ENCODE data around the gene AMPD3. TPM values are rescaled to one million over a fixed set of nuclear protein-coding genes. Genes with fewer than 3 reads are reported as not detected.

AMPD3 gene
- total RNA-seq, 1 donor from 2014 or later, result 3.4 TPM

GRCh38 chr11:10499452-10499851 is 44.4 kb downstream of the AMPD3 start:
- intact Hi-C loops (cut with DNase I), result no loop called here
- DNase-seq (ENCODE audit: low spot score), result no peak

DNA sequence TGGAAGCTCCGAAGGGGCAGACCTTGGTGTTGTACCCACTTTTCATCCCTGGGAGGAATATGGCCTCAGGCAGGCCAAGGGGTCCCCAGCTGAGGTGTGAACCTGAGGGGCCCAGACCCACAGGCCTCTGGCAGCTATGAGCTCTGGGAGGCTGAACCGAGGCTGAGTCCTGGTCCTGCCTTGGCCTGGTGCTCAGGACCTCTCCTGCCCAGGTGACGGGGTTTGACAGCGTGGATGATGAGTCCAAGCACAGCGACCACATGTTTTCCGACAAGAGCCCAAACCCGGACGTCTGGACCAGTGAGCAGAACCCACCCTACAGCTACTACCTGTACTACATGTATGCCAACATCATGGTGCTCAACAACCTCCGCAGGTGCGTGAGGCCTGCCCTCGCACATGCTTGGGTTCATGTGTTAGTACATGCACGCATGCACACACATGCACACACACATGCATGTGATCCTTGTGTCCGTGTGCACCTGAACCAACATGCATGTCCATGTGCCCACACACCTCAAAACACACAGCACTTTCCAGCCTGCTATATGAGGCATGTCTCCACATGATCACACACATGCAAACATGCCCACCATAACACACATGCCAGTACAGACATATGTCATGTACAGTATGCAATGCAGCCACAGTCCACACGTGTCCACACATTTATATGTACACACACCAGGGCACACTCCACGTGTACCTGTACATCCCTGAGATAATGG is 45.0 kb downstream of the AMPD3 start:
- no peak for DNase-seq (ENCODE audit: low spot score)

DNA sequence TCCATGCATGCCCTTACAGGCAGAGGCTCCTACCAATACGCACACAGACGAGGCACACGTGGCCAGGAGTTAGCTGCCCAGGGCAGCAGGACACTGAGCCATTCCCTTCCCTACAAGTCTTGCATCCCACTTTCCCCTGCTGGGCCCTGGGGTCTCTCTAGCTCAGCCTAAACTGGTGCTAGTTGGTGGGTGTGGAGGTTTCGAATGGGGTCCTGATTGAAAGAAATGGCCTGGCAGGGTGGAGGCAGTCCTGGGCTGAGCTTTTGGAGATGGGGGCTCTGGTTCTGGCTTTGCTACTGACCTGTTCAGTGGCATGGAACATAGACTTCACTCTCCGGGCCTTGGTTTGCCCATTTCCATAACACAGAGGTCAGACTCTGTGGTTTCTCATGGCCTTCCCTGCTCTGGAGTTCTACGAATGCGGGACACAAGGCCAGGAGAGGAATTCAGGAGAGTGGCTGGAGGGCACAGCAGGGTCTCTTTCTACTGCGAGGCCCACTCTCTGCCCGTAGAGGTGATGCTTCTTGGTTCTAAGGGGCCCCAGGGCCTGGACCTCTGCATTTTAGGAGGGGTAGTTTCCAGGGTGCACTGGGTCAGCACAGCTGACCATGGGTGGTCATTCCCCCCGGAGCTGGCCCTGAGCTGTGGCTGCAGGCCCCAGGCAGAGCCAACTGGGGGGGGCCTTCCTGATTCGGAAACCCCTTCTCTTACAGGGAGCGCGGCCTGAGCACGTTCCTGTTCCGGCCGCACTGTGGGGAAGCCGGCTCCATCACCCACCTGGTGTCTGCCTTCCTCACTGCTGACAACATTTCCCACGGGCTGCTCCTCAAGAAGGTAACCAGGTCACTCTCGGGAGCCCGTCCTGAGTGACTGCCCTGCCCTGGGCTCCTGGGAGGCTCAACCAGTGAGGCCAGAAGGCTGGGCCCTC is 46.0 kb downstream of the AMPD3 start:
- no peak for DNase-seq (ENCODE audit: low spot score)
- intact Hi-C loops (cut with DNase I), result no loop called here

More for the DNA sequence above, 45.0 kb downstream of the AMPD3 start:
- intact Hi-C loops (cut with DNase I), result no loop called here

DNA sequence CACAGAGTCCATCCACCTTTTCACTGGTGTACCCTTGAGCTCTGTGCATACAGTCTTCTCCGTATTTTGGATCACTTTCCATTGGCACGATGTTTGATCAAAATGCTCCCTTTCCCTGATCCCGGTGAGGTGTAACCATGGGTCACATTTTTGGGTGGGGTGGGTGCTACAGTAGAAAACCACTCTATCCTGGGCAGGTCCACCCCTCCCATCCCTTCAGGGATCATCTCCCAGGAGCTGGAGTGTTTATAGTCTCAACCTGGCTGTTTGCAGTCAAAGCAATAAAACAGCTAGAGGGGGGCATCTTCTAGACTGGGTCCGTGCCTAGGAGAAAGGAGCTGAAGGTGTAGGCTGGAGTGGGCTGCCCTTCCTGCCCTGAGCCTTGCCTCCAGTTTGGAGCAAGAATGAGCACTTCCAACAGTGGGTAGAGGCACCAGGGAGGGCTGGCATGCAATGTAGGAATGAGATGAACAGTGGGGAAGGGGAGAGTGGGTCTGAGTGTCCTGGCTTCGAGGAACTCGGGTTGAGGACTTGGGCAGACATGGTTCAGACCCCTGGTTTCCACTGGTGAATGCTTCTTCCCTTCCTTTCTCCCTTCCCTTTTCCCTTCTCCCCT is 47.1 kb downstream of the AMPD3 start:
- no peak for DNase-seq (ENCODE audit: low spot score)
- intact Hi-C loops (cut with DNase I), result no loop called here

DNA sequence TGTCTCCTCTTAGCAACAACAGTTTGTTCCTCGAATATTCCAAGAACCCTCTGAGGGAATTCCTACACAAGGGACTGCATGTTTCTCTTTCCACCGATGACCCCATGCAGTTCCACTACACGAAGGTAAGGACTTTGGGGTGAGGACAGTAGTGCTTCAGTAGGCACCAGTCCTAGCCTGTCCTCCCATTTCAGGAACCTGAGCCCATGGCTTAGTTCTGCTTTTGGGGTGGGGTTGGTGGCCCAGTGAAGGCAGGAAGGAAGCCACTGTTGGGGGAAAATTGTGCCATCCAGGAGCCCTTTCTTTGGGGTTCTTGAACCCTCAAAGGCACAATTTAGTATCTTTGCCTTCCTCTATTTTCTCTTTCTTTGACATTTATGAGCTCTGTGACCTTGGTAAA is 47.7 kb downstream of the AMPD3 start:
- no peak for DNase-seq (ENCODE audit: low spot score)
- intact Hi-C loops (cut with DNase I), result no loop called here

- no peak for DNase-seq (ENCODE audit: low spot score)
- intact Hi-C loops (cut with DNase I), result no loop called here
Observed at GRCh38 chr11:10503221-10503620, 48.2 kb downstream of the AMPD3 start.

DNA sequence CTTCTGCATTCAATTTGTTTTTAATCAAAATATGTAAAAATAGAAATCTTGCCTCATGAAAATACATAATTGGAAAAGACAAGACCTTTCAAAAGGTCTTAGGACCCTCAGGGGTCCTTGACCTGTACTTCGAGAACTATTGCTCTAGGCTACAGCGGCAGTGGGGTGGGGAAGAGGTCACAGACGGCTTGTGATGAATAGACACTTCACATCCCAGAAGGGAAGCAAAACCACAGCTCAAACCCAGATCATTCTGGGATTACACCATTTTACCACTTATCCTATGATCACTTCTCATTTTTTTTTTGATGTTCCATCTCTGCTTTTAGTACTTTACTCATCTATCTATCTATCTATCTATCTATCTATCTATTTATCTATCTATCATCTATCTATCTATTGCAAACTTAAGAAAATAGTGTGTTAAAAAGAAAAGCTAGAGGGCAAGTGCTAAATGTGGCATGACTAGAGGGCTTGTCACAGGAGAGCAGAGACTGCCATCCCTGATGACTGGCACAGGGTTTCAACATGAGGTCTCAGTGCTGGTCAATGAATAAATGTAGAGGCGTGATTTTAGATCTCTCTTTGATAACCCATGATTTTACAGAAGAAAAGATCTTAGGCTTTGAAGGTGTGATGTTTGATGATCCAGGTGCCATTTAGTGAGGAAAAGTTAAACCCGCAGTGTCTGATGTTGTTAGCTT is 48.9 kb downstream of the AMPD3 start:
- intact Hi-C loops (cut with DNase I), result no loop called here
- DNase-seq (ENCODE audit: low spot score), result no peak

DNA sequence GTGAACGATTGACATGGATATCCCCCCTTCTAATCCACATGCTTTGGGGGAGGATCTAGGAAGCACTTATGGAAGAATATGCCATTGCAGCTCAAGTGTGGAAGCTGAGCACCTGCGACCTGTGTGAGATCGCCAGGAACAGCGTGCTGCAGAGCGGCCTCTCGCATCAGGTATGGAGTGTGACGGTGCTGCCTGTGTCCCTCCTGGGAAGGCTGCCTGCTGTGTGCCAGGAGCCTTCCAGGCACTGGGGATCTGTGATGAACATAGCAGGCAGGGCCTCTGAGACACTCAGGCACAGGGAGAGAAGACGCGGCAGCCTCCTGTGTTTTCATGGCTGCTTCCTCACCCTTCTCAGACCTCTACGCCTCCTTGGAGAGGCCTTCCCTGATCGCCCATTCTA is 49.4 kb downstream of the AMPD3 start:
- intact Hi-C loops (cut with DNase I), result no loop called here
- DNase-seq (ENCODE audit: low spot score), result no peak

DNA sequence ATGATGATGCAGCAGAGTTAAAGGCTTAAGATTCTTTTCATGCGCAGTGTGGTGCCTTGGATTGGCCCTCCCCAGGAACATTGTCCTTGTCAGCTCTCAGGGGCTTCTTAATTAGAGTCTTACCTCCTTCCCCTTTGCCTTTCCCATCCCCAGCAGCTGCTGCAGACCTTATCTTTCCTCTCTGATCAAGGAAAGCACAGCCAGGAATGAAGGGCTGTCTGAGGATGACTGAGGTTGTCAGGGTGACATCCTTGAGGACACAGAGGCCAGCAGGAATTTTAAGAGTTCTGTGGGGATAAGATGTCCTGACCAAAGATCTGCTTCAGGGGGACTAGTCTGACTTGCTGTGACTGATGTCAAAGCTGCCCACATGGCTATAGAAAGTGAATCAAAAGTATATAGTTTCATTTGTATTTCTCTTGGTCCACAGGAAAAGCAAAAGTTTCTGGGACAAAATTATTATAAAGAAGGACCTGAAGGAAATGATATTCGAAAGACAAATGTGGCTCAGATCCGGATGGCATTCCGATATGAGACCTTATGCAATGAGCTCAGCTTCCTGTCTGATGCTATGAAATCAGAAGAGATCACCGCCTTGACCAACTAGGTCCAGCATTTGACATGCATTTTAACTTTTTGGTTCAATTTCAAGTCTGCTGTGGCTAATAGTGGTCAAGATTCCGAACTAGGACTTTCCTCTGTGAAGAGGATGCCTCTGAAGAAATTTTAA is 50.4 kb downstream of the AMPD3 start:
- no peak for DNase-seq (ENCODE audit: low spot score)
- intact Hi-C loops (cut with DNase I), result no loop called here

- intact Hi-C loops (cut with DNase I), result no loop called here
- DNase-seq (ENCODE audit: low spot score), result no peak
Observed at GRCh38 chr11:10506008-10506370, 50.9 kb downstream of the AMPD3 start.

- intact Hi-C loops (cut with DNase I), result loop anchor here (5.0 kb wide), 2 partner anchors 104 to 226 kb away; no protein-coding TSS in a partner anchor
Observed at GRCh38 chr11:10511181-10511621, 56.1 kb downstream of the AMPD3 start.

GRCh38 chr11:10514202-10514601 is 59.1 kb downstream of the AMPD3 start:
- no peak for DNase-seq (ENCODE audit: low spot score)
- intact Hi-C loops (cut with DNase I), result loop anchor here (5.0 kb wide), 2 partner anchors 107 to 223 kb away; no protein-coding TSS in a partner anchor

More at GRCh38 chr11:10511181-10511621, 56.1 kb downstream of the AMPD3 start:
- DNase-seq (ENCODE audit: low spot score), result no peak

GRCh38 chr11:10514709-10515108 is 59.6 kb downstream of the AMPD3 start:
- no peak for DNase-seq (ENCODE audit: low spot score)
- intact Hi-C loops (cut with DNase I), result loop anchor here (5.0 kb wide), 2 partner anchors 107 to 223 kb away; no protein-coding TSS in a partner anchor

DNA sequence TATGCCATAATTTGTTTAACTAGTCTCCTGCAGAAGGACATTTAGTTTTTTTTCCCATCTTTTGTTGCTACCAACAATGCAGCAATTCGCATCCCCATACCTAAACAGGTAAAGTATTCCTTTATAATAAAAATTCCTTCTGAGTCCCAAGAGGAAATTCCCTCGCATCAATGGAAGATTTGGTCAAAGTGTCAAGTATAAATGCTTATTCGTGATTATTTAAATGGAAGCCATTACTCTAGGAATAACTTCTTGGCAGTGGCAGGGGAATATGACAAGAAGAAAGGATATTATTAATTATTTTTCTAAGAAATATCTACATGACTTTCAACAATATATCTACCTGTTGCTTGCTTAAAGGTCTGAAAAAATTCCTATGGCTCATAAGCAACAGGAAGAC is 60.4 kb downstream of the AMPD3 start:
- no peak for DNase-seq (ENCODE audit: low spot score)
- intact Hi-C loops (cut with DNase I), result no loop called here

DNA sequence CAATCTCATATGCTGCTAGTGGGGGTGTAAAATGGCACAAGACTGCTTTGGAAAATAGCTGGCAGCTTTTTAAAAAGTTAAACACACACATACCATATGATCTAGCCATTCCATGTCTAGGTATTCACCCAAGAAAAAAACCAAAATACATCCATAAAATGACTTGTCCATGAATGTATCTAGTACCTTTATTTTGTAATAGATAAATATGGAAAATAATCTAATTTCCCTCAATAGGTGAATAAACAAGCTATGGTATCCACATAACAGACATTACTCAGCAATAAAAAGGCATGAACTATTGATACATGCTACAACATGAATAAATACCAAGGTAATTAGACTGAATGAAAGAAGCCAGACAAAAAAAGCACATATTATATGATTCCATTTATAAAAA is 63.1 kb downstream of the AMPD3 start:
- DNase-seq (ENCODE audit: low spot score), result no peak

DNA sequence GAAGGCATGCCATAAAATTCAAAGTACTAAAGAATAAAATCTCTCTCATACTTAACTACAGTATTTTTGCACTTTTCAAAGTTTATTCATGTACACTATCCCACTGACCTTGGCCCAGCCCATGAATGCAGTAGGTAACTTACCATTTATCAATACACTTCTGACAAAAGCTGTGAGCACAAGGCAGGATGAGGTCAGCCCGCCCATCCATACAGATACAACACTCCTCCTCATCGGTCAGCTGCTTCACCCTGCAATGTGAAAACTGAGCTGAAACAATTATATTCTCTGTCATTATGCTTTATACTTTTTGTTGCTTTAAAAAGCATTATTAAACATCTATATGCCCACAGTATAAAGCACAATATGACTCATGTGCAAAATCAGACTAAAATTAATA is 63.8 kb downstream of the AMPD3 start:
- no peak for DNase-seq (ENCODE audit: low spot score)
- intact Hi-C loops (cut with DNase I), result no loop called here

More for the DNA sequence above, 63.1 kb downstream of the AMPD3 start:
- intact Hi-C loops (cut with DNase I), result no loop called here

DNA sequence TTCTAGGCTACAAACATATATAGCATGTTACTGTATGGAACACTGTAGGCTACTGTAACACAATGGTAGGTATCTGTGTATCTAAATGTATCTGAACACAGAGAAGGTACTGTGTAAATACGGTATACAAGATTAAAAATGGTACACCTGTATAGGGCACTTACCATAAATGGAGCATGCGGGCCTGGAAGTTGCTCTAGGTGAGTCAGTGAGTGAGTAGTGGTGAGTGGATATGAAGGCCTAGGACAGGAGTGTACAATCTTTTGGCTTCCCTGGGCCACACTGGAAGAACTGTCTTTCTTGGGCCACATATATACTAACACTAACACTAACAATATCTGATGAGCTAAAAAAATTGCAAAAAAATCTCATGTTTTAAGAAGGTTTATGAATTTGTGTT is 64.6 kb downstream of the AMPD3 start:
- intact Hi-C loops (cut with DNase I), result no loop called here
- no peak for DNase-seq (ENCODE audit: low spot score)

DNA sequence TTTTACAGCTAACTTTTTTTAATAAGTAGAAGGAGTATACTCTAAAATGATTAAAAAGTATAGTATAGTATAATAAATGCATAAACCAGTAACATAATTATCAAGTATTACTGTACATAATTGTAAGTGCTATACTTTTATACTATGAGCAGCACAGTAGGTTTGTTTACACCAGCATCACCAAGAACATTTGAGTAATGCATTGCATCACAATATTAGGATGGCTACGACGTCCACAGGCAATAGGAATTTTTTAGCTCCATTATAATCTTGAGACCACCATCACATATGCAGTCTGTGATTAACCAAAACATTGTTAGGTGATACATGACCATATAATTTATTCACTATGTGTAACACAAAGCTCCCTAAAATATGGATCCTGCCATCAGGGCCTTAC is 65.5 kb downstream of the AMPD3 start:
- DNase-seq (ENCODE audit: low spot score), result no peak
- intact Hi-C loops (cut with DNase I), result no loop called here

DNA sequence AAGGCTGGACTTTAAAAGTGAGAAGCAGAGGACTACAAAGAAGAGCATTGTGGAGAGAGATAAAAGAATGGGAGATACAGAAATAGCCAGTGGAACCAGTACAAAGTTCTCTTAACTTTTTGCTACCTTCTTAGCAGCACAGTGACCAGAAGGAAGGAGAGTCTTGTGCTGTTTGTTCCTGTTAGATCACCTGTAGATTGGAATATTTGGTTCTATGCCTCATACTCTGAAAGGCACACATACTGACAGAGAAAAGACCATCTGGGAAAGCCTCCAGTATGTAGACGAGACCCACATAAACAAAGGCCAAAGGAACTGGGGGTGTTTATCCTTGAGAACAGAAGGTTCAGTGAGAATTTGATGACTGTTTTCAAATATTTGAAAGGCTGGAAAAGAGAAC is 67.2 kb downstream of the AMPD3 start:
- intact Hi-C loops (cut with DNase I), result no loop called here
- DNase-seq (ENCODE audit: low spot score), result no peak
